Activated CD8-positive, alpha-beta memory T cell treated with anti-CD3 and anti-CD28 coated beads for 36 hours (primary cell): ENCODE measurements around the gene MRPL52. TPM values are rescaled to one million over a fixed set of nuclear protein-coding genes. Genes with fewer than 3 reads are reported as not detected.

Experiments
- CTCF ChIA-PET: fragments of 350-600 bp; sonication (Branson Sonifier 250); formaldehyde crosslinking; loops from one replicate; lab custom pipeline; 2021; ENCODE audit warnings: antibody characterized with exemption; lab: Charles Lee
- POLR2A ChIA-PET: fragments of 350-600 bp; sonication (Branson Sonifier 250); formaldehyde crosslinking; loops from one replicate; lab custom pipeline; 2021; ENCODE audit warnings: antibody characterized with exemption; lab: Charles Lee
- total RNA-seq, 2 experiments: library from RNA; stranded (reverse); gene quantifications; one replicate each; pipeline ENCODE4 v1.2.3, GENCODE V29; 2021

The MRPL52 gene
- total RNA-seq, 2 experiments from 2014 or later = 170 to 179 TPM

- ChIA-PET POLR2A (interaction anchor here (0.5 kb wide), 1 partner anchor 1263 kb away, joined by 3 read pairs; no protein-coding TSS in a partner anchor), CTCF (interaction anchor here (0.7 to 1.6 kb wide), 3 partner anchors 13 to 36 kb away, joined by 3 to 4 read pairs (median 3); no protein-coding TSS in a partner anchor)
Measured at GRCh38 chr14:22865424-22866405, 36.0 kb downstream of the MRPL52 start.

DNA sequence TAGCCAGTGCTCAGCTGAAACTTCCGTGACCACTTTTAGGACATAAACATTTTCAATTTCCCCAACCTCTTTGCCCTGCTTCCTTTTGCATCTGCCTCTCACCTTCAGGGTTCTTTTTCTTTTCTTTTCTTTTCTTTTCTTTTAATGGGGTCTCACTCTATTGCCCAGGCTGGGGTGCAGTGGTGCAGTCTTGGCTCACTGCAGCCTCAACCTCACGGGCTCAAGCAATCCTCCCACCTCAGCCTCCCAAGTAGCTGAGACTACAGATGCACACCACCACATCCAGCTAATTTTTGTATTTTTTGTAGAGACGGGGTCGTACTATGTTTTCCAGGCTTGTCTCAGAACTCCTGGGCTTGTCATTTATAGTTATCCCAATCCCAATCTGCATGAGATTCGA, 37.2 kb downstream of the MRPL52 start:
- ChIA-PET CTCF (interaction anchor here (1.3 kb wide), 1 partner anchor 35 kb away, joined by 3 read pairs; no protein-coding TSS in a partner anchor), POLR2A (no interaction called here)

GRCh38 chr14:22870811-22871223, 41.1 kb downstream of the MRPL52 start:
- POLR2A ChIA-PET = interaction anchor here (0.7 to 1.9 kb wide), 4 partner anchors 12 to 48 kb away, joined by 4 to 7 read pairs (median 7); partner anchors contain the start of genes RBM23 and REM2
- CTCF ChIA-PET = interaction anchor here (0.7 to 4.0 kb wide), 10 partner anchors 12 to 300 kb away, joined by 3 to 34 read pairs (median 14); partner anchors contain the start of genes MRPL52 and REM2

- POLR2A ChIA-PET = interaction anchor here (0.7 to 1.9 kb wide), 4 partner anchors 12 to 47 kb away, joined by 4 to 7 read pairs (median 7); partner anchors contain the start of genes RBM23 and REM2
- CTCF ChIA-PET = interaction anchor here (0.7 to 4.0 kb wide), 19 partner anchors 11 to 315 kb away, joined by 3 to 34 read pairs (median 7); partner anchors contain the start of genes AJUBA, MRPL52 and REM2
Measured at GRCh38 chr14:22871224-22872032, 41.7 kb downstream of the MRPL52 start, which contains the start of gene LRP10. Gene LRP10 (plus strand): TSS chr14:22871740. CDS start chr14:22872304, 564 bp downstream.

GRCh38 chr14:22872033-22872832, 42.5 kb downstream of the MRPL52 start:
- POLR2A ChIA-PET = interaction anchor here (0.5 to 1.9 kb wide), 6 partner anchors 11 to 314 kb away, joined by 3 to 8 read pairs (median 7); partner anchors contain the start of genes RBM23 and REM2

DNA sequence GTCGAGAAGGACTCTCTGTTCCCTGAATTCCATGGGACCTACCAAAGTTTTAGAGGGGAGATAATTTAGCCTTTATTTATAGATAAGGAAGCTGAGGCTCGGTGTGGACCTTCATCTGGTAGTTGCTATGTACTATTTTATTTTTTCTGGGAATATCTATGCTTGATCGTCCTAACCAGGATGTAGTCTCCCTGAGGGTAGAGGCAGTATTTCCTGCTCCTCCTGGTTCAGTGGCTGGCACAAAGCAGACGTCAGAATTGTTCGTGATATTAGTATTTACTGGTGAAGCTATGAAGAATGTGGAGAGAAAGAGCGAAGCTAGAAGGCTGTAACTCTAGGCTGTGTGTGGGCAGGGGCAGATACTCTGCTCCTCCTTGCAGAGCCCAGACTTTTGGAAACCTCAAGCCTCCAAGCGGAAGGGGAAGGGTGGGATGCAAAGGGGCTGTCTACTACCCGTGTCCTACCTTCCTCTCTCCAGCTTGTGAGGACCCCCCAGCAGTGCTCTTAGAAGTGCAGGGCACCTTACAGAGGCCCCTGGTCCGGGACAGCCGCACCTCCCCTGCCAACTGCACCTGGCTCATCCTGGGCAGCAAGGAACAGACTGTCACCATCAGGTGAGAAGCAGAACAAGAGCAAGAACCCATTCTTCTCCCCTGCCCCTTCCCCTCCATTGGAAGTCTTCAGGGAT, 43.3 kb downstream of the MRPL52 start:
- CTCF ChIA-PET = interaction anchor here (0.6 to 4.0 kb wide), 26 partner anchors 10 to 316 kb away, joined by 3 to 34 read pairs (median 5); partner anchors contain the start of genes AJUBA, OXA1L, PRMT5 and RBM23
- POLR2A ChIA-PET = interaction anchor here (0.5 to 1.2 kb wide), 3 partner anchors 11 to 315 kb away, joined by 3 to 8 read pairs (median 4); no protein-coding TSS in a partner anchor

More at GRCh38 chr14:22872033-22872832, 42.5 kb downstream of the MRPL52 start:
- CTCF ChIA-PET = interaction anchor here (0.7 to 4.0 kb wide), 23 partner anchors 10 to 316 kb away, joined by 3 to 34 read pairs (median 6); partner anchors contain the start of genes AJUBA, MRPL52, OXA1L and PRMT5

GRCh38 chr14:22875003-22875747, 45.5 kb downstream of the MRPL52 start:
- ChIA-PET CTCF (interaction anchor here (1.0 kb wide), 2 partner anchors 55 to 305 kb away, joined by 3 read pairs; no protein-coding TSS in a partner anchor), POLR2A (no interaction called here)

DNA sequence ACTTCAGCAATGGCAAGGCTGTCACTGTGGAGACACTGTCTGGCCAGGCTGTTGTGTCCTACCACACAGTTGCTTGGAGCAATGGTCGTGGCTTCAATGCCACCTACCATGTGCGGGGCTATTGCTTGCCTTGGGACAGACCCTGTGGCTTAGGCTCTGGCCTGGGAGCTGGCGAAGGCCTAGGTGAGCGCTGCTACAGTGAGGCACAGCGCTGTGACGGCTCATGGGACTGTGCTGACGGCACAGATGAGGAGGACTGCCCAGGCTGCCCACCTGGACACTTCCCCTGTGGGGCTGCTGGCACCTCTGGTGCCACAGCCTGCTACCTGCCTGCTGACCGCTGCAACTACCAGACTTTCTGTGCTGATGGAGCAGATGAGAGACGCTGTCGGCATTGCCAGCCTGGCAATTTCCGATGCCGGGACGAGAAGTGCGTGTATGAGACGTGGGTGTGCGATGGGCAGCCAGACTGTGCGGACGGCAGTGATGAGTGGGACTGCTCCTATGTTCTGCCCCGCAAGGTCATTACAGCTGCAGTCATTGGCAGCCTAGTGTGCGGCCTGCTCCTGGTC, 46.1 kb downstream of the MRPL52 start:
- ChIA-PET POLR2A (no interaction called here), CTCF (interaction anchor here (1.0 kb wide), 2 partner anchors 55 to 305 kb away, joined by 3 read pairs; no protein-coding TSS in a partner anchor)

GRCh38 chr14:22877000-22877501, 47.4 kb downstream of the MRPL52 start:
- POLR2A ChIA-PET = no interaction called here
- CTCF ChIA-PET = interaction anchor here (1.6 kb wide), 1 partner anchor 23 kb away, joined by 5 read pairs; no protein-coding TSS in a partner anchor

DNA sequence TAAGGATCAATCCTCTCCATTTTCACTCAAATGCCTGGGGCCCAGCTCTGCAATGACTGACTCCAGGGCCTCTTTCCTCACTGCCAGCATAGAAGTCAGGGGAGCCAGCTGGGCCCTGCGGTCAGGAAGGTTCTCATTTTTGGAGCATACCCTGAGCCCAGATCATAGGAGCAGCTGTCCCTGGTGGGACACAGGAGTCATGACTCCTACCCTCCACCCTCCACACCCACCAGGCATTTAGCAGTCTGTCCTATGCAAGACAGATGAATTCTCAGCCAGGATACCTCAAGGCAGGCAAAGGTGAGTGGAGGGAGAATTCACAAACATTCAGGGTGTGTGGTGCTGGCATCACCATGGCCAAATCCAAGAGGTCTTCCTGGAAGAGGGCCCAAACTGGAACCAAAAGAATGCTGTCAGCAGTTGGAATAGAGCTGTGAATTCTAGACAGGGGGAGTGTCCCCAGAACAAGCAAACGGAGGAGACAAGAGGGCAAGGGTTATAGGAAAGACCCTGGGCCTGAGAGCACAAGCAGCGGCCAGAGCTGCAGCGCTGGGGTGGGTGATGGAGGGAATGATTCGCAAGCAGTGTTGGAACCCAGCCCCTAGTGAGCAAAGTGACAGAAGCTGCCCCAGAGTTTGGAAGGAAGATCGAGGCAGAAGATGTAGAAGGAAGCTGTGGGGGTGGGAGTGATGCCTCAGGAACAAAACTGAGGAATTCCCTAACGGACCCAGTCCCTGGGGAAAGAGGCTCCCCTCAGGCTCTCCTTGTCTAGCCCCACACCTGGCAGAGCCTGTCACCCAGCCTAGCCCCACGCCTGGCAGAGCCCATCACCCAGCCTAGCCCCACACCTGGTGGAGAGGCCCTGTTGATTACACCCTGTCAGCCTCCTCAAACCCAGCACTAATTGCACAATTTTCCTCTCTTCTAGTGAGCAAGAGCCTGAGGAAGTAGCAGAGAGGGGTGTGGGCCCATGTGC, 48.9 kb downstream of the MRPL52 start:
- ChIA-PET CTCF (interaction anchor here (1.0 to 1.6 kb wide), 2 partner anchors 22 to 25 kb away, joined by 3 to 5 read pairs; no protein-coding TSS in a partner anchor), POLR2A (interaction anchor here (0.7 kb wide), 1 partner anchor 70 kb away, joined by 3 read pairs; no protein-coding TSS in a partner anchor)

DNA sequence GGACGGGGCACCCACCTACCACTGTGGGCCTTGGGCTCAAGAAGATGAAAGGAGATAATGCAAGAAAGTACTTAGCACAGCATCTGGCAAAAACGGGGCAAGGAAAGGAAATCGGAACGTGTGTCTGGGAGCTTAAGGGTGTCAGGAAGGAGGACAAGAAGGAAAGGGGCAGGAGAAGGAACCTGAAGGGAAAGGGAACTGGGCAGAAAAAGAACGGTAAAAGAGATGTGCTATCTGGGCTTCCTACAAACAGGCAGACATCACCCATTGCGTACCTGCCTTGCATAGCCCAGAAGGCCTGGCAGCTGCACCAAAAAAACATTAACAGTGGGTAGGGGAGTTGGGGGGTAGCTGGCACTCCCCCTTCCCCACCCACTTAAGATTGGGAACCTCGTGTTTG, 52.4 kb downstream of the MRPL52 start:
- POLR2A ChIA-PET = interaction anchor here (2.1 kb wide), 1 partner anchor 11 kb away, joined by 7 read pairs; the partner anchor contains the start of gene LRP10
- CTCF ChIA-PET = interaction anchor here (2.0 to 4.0 kb wide), 3 partner anchors 10 to 312 kb away, joined by 5 to 34 read pairs (median 12); partner anchors contain the start of gene LRP10

- POLR2A ChIA-PET = interaction anchor here (2.1 kb wide), 1 partner anchor 11 kb away, joined by 7 read pairs; the partner anchor contains the start of gene LRP10
Measured at GRCh38 chr14:22882529-22883172, 53.0 kb downstream of the MRPL52 start.

More at GRCh38 chr14:22882529-22883172, 53.0 kb downstream of the MRPL52 start:
- CTCF ChIA-PET = interaction anchor here (0.6 to 4.0 kb wide), 5 partner anchors 11 to 312 kb away, joined by 3 to 34 read pairs (median 5); partner anchors contain the start of gene LRP10
